Calu3 (cell line): ENCODE results near the gene SIL1. TPM values are rescaled to one million over a fixed set of nuclear protein-coding genes. Genes with fewer than 3 reads are reported as not detected.

Experiments
- BruUV-seq: library from RNA; stranded (reverse); fragments of 400-500 nt; replicated peaks from 2 replicates; lab custom pipeline; 2021; lab: Mats Ljungman, UMichigan
- CTCF ChIA-PET: fragments of 300-600 bp; sonication (Branson Sonifier 250); formaldehyde crosslinking; loops from one replicate; lab custom pipeline; 2022; ENCODE audit warnings: antibody characterized with exemption; lab: Charles Lee
- DNase-seq: peaks from one replicate; pipeline ENCODE4 v3.0.0; 2022
- H3K27ac Mint-ChIP-seq: one replicate; pipeline ENCODE4 v1.8.0; 2022; ENCODE audit warnings: mixed read lengths; ENCODE audit not compliant: unreplicated experiment
- H3K27me3 Mint-ChIP-seq: one replicate; pipeline ENCODE4 v1.8.0; 2022; ENCODE audit warnings: mixed read lengths; ENCODE audit not compliant: unreplicated experiment
- H3K36me3 Mint-ChIP-seq: one replicate; pipeline ENCODE4 v1.8.0; 2022; ENCODE audit warnings: mild to moderate bottlenecking, moderate library complexity, mixed read lengths; ENCODE audit not compliant: insufficient read depth, unreplicated experiment
- H3K4me1 Mint-ChIP-seq: one replicate; pipeline ENCODE4 v1.8.0; 2022; ENCODE audit warnings: mild to moderate bottlenecking, low read depth, mixed read lengths; ENCODE audit not compliant: unreplicated experiment
- H3K4me3 Mint-ChIP-seq: one replicate; pipeline ENCODE4 v1.8.0; 2022; ENCODE audit warnings: mild to moderate bottlenecking, low read depth, moderate library complexity, mixed read lengths; ENCODE audit not compliant: unreplicated experiment
- H3K9me3 Mint-ChIP-seq: one replicate; pipeline ENCODE4 v1.8.0; 2022; ENCODE audit warnings: low read depth, mixed read lengths; ENCODE audit not compliant: unreplicated experiment
- intact Hi-C: fragments of 100-400 bp; cut with micrococcal nuclease; formaldehyde crosslinking; loops from one replicate; pipeline ENCODE4 v1.10.0; 2022; ENCODE audit not compliant: unreplicated experiment
- total RNA-seq: library from RNA; stranded (reverse); gene quantifications from 2 replicates; pipeline ENCODE4 v1.2.3, GENCODE V29; 2022
- TF ChIP-seq, protein P1 (sequence below): fragments of 200-600 bp; IDR thresholded peaks from one replicate; pipeline ENCODE4 v1.8.0; 2022; ENCODE audit warnings: antibody characterized with exemption; ENCODE audit not compliant: unreplicated experiment

SIL1 gene
- total RNA-seq, 1 experiment from 2014 or later, result 45.8 TPM

DNA sequence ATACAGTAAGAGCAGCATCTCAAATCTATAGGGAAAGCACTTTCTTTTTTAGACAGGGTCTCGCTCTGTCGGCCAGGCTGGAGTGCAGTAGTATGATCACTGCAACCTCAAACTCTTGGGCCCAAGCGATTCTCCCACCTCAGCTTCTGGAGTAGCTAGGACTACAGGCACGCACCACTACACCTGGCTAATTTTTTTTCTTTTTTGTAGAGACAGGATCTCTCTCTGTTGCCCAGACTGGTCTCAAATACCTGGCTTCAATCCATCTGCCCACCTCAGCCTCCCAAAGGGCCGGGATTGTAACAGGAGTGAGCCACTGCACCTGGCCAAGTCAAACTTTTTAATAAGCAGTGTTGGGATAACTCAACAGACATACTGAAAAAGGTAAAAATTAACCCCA, 107.6 kb downstream of the SIL1 start:
- TF ChIP-seq, protein P1, sequence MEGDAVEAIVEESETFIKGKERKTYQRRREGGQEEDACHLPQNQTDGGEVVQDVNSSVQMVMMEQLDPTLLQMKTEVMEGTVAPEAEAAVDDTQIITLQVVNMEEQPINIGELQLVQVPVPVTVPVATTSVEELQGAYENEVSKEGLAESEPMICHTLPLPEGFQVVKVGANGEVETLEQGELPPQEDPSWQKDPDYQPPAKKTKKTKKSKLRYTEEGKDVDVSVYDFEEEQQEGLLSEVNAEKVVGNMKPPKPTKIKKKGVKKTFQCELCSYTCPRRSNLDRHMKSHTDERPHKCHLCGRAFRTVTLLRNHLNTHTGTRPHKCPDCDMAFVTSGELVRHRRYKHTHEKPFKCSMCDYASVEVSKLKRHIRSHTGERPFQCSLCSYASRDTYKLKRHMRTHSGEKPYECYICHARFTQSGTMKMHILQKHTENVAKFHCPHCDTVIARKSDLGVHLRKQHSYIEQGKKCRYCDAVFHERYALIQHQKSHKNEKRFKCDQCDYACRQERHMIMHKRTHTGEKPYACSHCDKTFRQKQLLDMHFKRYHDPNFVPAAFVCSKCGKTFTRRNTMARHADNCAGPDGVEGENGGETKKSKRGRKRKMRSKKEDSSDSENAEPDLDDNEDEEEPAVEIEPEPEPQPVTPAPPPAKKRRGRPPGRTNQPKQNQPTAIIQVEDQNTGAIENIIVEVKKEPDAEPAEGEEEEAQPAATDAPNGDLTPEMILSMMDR, result no peak
- intact Hi-C loops, result no loop called here

DNA sequence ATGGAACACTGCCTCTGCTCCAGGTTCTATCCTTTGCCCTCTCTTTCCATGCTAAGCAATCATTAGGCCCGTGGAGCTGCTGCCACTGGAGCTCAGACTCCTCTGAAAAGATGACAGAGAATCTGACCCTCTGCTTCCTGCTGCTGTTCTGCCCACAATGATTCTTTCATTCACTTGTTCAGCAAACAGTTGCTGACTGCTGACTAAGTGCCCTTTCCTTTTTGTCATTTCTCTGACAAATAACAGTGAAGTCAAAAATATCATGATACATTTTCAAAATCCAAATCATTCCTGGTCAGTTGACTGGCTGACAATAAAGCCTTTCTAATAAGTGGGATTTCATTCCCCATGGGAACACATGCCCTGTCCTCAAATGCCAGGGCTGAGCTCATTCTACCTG, 110.1 kb downstream of the SIL1 start:
- CTCF ChIA-PET, result interaction anchor here (0.6 to 1.8 kb wide), 2 partner anchors 11 to 23 kb away, joined by 3 to 6 read pairs; no protein-coding TSS in a partner anchor
- TF ChIP-seq, protein P1, result no peak
- H3K27ac Mint-ChIP-seq, result no peak overlapping the region

More for the DNA sequence above, 107.6 kb downstream of the SIL1 start:
- H3K4me1 Mint-ChIP-seq, result peaks cover 7% of the 10 kb centered on the region
- H3K36me3 Mint-ChIP-seq, result no peaks in the 10 kb centered on the region
- H3K9me3 Mint-ChIP-seq, result peaks cover under 1% of the 10 kb centered on the region
- H3K27ac Mint-ChIP-seq, result no peak overlapping the region
- CTCF ChIA-PET, result no interaction called here
- DNase-seq, result no peak
- H3K4me3 Mint-ChIP-seq, result no peak overlapping the region
- H3K27me3 Mint-ChIP-seq, result no peaks in the 10 kb centered on the region
- no TSS peak for BruUV-seq

DNA sequence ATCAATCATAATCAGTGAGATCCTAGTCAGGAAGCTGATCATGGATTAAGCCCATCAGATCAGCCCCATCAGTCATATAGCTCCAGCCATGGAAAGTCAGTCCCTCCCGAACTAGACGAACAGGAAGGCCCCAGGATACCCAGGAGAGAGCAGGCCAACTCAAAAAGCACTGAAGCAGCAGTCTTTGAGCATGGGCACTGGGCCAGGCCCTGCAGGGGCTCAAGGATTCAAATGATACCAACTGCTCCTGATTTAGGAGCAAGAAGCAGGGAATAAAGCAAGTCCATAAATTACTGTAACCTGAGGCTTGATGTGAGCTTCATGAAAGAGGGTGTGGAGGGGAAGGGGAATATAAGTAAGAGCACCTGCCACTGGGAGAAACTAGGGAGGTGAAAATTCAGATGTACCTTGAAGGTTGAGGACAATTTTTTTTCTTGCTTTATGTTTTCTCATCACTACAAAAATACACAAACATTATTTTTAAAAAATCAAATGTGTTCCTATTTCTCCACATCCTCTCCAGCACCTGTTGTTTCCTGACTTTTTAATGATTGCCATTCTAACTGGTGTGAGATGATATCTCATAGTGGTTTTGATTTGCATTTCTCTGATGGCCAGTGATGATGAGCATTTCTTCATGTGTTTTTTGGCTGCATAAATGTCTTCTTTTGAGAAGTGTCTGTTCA, 115.2 kb downstream of the SIL1 start:
- intact Hi-C loops, result no loop called here

More for the DNA sequence above, 110.1 kb downstream of the SIL1 start:
- H3K4me3 Mint-ChIP-seq, result no peak overlapping the region
- no TSS peak for BruUV-seq
- peaks cover 7% of the 10 kb centered on the region for H3K4me1 Mint-ChIP-seq
- H3K9me3 Mint-ChIP-seq, result peaks cover 8% of the 10 kb centered on the region
- intact Hi-C loops, result no loop called here
- DNase-seq, result no peak
- no peaks in the 10 kb centered on the region for H3K27me3 Mint-ChIP-seq
- peaks cover 4% of the 10 kb centered on the region for H3K36me3 Mint-ChIP-seq

DNA sequence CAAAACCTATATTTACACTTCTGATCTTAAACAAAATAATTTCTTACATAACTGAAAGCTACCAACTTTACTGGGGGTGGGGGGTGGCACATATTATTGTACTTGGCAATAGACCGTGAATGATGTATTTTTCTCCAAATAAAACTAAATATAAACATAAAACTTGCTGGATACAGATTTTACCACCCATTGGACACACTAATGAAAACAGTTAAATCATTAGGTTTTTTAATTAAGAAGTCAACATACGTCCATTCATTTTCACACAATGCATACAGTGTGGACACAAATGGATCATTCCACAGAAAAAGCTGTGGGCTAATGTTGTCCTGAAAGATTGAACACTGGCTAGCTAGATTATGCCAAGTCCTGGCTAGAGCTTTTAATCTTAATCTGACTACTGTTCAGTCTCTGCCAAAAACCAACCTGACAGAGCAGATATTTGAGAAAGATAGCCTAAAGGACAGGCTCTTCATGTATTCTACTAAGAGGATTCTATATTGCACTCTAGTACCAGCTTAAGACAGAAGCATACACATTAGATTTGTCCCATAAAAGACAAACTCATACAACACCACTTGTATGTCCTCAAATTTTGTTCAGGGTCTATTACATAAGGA, 118.1 kb downstream of the SIL1 start:
- TF ChIP-seq, protein P1, result no peak
- intact Hi-C loops, result no loop called here
- Mint-ChIP-seq H3K36me3 (peaks cover 4% of the 10 kb centered on the region), H3K4me1 (no peaks in the 10 kb centered on the region), H3K27ac (no peak overlapping the region), H3K9me3 (peaks cover 3% of the 10 kb centered on the region), H3K27me3 (no peaks in the 10 kb centered on the region), H3K4me3 (no peak overlapping the region)
- no TSS peak for BruUV-seq
- DNase-seq, result no peak
- CTCF ChIA-PET, result interaction anchor here (0.6 to 0.7 kb wide), 2 partner anchors 112 to 161 kb away, joined by 3 to 5 read pairs; no protein-coding TSS in a partner anchor

More for the DNA sequence above, 115.2 kb downstream of the SIL1 start:
- Mint-ChIP-seq H3K4me1 (peaks cover 3% of the 10 kb centered on the region), H3K36me3 (peaks cover 4% of the 10 kb centered on the region), H3K27me3 (no peaks in the 10 kb centered on the region), H3K27ac (no peak overlapping the region), H3K9me3 (peaks cover 8% of the 10 kb centered on the region), H3K4me3 (no peak overlapping the region)
- TF ChIP-seq, protein P1, result no peak
- CTCF ChIA-PET, result no interaction called here
- DNase-seq, result no peak
- BruUV-seq, result no TSS peak
